GM12873 (cell line): ENCODE data around the gene PSD.
A peak's percentile ranks its signal among the peaks of the same experiment; 100 is the strongest.

Experiments
- CTCF ChIP-seq: IDR thresholded peaks from 2 replicates; pipeline ENCODE4 v1.5.1; 2012; ENCODE audit warnings: low read depth, mild to moderate bottlenecking, moderate library complexity, low read length, control low read depth; ENCODE audit not compliant: insufficient read depth; ENCODE audit errors: missing control alignments

PSD gene

GRCh38 chr10:102375867-102376266 lies 42.7 kb downstream of the PSD start:
- TF ChIP-seq CTCF, result no peak

DNA sequence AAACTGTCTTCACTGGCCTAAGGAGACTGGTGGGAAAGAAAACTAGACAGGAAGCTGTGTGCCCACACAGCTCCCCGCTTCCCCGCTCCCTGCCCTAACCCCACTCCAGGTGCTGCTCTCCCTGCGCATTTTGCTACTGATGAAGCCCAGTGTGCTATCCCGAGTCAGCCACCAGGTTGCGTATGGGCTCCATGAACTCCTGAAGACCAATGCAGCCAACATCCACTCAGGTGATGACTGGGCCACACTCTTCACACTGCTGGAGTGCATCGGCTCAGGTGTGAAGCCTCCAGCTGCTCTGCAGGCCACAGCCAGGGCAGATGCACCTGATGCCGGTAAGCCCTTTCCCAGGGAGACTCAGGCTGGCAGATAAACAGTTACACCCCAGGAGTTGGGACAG lies 43.3 kb downstream of the PSD start:
- TF ChIP-seq CTCF, result peak; percentile 19

GRCh38 chr10:102371295-102371694 lies 47.3 kb downstream of the PSD start:
- no peak for TF ChIP-seq CTCF

- TF ChIP-seq CTCF, result no peak
Observed at GRCh38 chr10:102368077-102368476, 50.5 kb downstream of the PSD start.

- TF ChIP-seq CTCF, result no peak
Observed at GRCh38 chr10:102367441-102367840, 51.1 kb downstream of the PSD start.

DNA sequence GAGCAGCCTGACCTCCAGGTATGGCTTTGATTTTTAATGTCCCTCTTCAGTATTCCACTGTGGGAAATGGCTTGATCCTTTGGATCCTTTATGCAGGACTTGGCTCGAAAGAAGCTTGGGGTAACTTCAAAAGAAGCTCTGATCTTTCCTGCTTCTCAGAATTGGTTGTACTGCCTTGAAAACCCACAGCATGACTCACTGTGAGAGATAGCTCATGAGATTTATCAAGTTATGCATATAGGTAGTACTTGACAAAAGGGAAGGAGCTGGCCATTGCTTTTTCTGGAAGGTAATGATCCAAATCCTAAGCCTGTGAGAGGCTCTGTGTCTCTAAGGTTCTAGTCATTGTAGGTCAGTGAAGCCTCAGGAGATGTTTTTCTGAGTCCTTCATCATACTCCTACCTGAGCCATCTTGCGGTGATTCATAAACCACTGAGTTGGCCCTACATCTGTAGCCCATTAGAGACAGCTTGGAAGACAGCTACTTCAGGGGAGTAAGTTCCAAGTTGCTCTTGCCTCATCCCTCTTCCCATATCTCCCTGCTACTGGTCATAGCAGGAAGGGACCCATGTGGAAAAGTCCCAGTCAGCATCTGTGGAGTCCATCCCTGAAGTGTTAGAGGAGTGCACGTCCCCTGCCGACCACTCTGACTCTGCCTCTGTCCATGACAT lies 59.7 kb downstream of the PSD start:
- no peak for TF ChIP-seq CTCF

DNA sequence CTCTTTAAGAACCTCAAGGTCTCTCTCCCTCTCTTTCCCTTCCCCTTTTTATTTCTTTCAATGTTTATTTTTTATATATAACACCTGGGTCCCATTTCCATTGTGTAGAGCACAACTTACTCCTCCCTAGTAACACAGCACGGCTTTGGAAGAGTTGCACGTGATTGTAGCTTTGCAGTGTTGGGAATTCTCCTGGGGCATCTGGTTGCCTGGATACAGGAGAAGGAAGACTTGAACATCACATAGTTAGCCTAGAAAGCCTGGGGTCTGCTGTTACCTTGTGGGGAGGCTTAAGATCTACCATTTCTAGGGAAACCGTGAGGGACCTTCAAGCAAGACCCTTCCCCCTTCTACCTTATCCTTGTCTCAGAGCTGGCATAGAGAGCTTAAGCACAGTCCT lies 64.1 kb downstream of the PSD start:
- TF ChIP-seq CTCF, result no peak
